CD4-positive, alpha-beta T cell treated with Interleukin-2 at 100 ng/mL for 4 hours (primary cell): ENCODE data around the gene PLEKHG2.

Experiments
- DNase-seq: peaks from one replicate; pipeline ENCODE4 v3.0.0-alpha.2; 2020; ENCODE audit warnings: low spot score

PLEKHG2 gene

GRCh38 chr19:39405958-39406655, 6.4 kb upstream of the PLEKHG2 start:
- peak; percentile 92 for DNase-seq

- DNase-seq = peak; percentile 93
Observed at GRCh38 chr19:39406656-39407409, 5.6 kb upstream of the PLEKHG2 start, which contains the start of gene ZFP36. ZFP36 (plus strand) TSS chr19:39406847; CDS start chr19:39406905, 58 bp downstream.

GRCh38 chr19:39407410-39407659, 5.1 kb upstream of the PLEKHG2 start:
- DNase-seq = no peak

DNA sequence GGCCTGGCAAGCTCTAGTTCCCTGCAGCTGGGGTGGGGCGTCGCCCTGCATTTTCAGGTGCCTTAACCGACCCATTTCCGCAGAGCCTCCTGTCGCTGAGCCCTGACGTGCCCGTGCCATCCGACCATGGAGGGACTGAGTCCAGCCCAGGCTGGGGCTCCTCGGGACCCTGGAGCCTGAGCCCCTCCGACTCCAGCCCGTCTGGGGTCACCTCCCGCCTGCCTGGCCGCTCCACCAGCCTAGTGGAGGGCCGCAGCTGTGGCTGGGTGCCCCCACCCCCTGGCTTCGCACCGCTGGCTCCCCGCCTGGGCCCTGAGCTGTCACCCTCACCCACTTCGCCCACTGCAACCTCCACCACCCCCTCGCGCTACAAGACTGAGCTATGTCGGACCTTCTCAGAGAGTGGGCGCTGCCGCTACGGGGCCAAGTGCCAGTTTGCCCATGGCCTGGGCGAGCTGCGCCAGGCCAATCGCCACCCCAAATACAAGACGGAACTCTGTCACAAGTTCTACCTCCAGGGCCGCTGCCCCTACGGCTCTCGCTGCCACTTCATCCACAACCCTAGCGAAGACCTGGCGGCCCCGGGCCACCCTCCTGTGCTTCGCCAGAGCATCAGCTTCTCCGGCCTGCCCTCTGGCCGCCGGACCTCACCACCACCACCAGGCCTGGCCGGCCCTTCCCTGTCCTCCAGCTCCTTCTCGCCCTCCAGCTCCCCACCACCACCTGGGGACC, 4.6 kb upstream of the PLEKHG2 start:
- peak; percentile 76 for DNase-seq

- peak; percentile 32 for DNase-seq
Observed at GRCh38 chr19:39408392-39409207, 3.9 kb upstream of the PLEKHG2 start.

DNA sequence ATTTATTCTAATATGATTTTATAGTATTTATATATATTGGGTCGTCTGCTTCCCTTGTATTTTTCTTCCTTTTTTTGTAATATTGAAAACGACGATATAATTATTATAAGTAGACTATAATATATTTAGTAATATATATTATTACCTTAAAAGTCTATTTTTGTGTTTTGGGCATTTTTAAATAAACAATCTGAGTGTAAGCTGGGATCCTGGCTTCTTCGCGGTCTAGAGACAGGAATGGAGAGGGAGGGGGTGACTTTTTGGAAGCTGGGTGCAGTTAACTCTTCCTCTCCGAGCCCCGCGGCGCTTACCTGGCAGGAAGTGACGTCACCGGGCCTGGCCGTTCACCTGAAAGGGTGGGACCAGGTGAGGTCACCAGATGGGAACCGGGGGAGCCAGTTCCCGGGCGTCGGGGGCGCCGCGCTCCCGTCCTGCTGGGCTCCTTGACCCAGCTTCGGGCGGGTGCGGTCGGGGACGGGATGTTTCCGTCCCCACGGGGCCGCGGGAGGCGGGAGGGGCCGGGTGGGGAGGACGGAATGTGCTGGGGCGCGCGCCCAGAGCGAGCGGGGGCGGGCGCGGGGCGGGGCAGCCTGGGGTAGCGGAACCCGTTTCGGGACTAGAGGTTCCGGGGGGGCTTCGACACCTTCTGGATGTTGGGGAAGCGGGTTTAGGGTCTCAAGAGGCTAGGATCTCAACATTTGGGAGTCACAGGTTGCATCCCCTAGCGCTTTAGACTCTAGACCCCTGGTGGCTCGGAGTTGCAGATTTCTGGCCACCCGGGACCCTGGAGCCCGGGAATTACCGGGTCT, 3.1 kb upstream of the PLEKHG2 start:
- peak; percentile 86 for DNase-seq

DNA sequence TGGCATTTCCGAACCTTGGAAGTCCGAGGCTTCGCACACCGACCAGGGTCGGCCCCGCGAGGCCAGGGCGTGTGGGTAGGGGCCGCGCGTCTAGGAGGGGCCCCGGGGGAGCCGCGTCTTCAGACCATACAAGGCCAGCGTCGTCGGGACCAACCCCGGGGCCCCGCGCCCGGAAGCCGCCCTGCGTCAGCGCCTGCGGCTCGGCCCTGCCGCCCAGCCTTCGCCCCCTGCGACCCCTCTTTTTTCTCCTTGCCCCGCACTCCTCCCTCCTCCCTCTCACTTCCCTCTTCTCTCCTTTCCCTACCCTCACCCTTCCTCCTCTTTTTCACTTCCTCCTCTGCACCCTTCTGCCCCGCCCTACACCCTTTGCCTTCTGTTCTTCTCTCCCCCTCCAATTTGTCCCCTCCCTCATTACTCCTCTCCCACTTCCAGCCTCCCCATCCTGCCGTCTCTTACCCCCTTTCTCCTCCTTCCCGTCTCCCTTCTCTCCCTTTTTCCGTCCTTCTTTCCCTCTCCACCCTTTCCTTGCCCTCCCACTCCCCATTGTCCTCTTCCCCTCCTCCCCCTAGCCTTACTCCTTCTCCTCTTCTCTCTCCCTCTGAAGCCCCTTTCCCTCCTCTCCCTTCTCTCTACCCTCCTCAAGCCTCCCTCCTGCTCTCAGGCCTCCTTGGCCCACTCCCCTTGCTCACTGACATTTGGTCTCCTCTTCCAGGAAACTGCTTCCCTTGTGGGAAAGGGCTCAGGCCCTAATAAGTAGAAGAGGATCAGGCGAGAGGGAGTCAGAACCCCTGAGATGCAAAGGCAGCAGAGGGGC, 2.2 kb upstream of the PLEKHG2 start:
- peak; percentile 63 for DNase-seq

GRCh38 chr19:39410831-39411080, 1.7 kb upstream of the PLEKHG2 start:
- DNase-seq = no peak

GRCh38 chr19:39411081-39411831, 1.2 kb upstream of the PLEKHG2 start:
- DNase-seq = no peak

- DNase-seq = peak; percentile 95
Observed at GRCh38 chr19:39411832-39412099, 703 bp upstream of the PLEKHG2 start.

GRCh38 chr19:39412867-39413271, 400 bp downstream of the PLEKHG2 start:
- DNase-seq = no peak

- DNase-seq = no peak
Observed at GRCh38 chr19:39413272-39413910, 922 bp downstream of the PLEKHG2 start.

DNA sequence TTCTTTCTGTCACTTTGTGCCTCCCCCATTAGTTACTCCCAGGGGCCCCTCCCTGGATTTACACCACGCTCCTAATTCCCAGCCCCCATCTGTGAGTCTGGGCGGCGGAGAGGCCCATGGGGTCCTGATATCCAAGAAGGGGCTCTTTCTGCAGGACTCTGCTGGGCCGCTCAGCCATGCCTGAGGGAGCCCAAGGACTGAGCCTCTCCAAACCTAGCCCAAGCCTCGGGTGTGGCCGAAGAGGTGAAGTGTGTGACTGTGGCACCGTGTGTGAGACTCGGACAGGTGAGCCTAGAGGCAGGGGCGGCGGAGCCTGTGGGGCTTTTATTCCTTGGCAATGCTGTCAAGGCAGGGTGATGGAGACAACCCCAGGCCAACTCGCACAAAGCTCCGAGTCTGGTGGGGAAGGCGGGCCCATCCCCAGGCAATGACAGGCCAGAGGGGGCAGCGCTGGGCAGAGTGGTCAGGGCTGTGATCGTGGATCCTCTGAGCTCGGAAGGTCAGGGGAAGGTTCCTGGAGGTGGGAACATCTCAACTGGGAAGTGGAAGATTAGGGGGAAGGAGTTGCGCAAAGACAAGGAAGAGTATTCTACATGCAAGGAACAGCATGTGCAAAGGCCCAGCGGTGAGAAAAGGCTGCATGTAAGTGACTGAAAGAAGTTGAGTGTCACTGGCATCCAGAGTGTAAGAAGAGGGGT, 1.6 kb downstream of the PLEKHG2 start:
- no peak for DNase-seq

DNA sequence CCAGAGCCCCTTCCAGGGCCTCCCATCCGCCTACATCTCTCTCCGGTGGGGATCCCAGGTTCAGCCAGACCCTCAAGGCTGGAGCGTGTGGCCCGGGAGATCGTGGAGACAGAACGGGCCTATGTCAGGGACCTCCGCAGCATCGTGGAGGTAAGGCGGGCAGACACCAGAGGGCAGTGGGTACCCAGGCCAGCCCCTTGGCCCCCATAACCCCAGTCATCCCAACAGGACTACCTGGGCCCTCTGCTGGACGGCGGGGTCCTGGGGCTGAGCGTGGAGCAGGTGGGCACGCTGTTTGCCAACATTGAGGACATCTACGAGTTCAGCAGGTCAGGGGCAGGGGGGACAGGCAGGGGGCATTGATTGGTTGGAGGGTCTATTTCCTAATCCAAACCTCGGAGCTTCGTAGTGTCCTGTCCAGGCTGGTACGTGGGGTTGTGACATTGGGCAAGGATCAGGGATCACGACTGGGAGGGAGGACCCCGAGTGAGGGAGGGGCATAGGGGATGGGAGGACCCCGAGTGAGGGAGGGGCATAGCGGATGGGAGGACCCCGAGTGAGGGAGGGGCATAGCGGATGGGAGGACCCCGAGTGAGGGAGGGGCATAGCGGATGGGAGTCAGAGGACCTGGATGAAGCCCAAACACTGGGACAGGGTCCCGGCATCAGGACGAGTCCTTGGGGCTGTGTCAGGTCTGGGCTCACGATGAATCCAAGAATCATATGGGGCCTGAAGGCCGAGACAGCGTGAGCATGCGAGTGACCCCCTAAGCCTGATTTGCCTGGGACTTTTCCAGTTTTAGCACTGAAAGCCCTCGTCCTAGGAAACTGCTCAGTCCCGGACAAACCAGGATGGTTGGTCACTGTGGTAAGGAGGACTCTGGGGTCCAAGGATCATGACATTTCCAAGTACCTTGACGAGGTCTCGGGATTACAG, 2.9 kb downstream of the PLEKHG2 start:
- no peak for DNase-seq

GRCh38 chr19:39416152-39417120, 4.0 kb downstream of the PLEKHG2 start:
- DNase-seq = no peak

GRCh38 chr19:39417463-39418181, 5.2 kb downstream of the PLEKHG2 start:
- DNase-seq = no peak
